ENCODE results near the gene IFNL4.

DNA sequence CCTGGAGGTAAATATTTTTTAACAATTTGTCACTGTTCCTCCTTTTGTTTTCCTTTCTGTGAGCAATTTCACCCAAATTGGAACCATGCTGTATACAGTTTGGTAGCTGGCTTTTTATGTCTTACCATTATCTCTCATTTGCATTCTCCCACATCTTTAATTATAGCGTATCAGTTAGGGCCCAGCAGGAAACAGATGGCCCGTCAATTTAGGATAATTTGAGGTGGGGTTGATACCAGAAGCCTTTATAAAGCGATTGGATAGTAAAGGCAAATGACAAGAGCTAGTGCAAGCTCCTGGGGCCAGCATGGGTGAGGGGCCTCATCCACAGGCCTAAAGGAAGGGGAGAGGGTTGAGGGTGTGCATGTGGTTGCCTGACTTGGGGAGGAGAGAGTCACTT, 3.8 kb upstream of the IFNL4 start:
- TF ChIP-seq CTCF (IDR thresholded peaks at IDR 0.05) (no peak), EP300 (IDR thresholded peaks at IDR 0.05; ENCODE audit: low read depth) (no peak), POLR2A (IDR thresholded peaks at IDR 0.05) (no peak), POLR2AphosphoS5 (IDR thresholded peaks at IDR 0.05) (no peak)

Data from transverse colon (tissue), 4 donors.